HL-60 (cell line): ENCODE measurements around the gene KLRC1.
"Not testable (repeated sequence)": the region's sequence is repeated elsewhere in the genome, so short reads cannot be mapped to it uniquely, and the experiment has no call there.

Source experiments
- POLR2AphosphoS5 ChIP-seq: IDR thresholded peaks from 2 replicates; pipeline ENCODE4 v1.6.1; 2012; ENCODE audit warnings: low read depth
- SPI1 ChIP-seq: IDR thresholded peaks from 2 replicates; pipeline ENCODE4 v1.6.1; 2012; ENCODE audit warnings: low read depth, mild to moderate bottlenecking, borderline replicate concordance
- TF ChIP-seq, protein P1 (sequence below): IDR thresholded peaks from one replicate; pipeline ENCODE4 v1.5.1; 2011; ENCODE audit warnings: low read length, control low read depth, inconsistent platforms; ENCODE audit not compliant: insufficient read depth
- TF ChIP-seq, protein P2 (sequence below): IDR thresholded peaks from 2 replicates; pipeline ENCODE4 v1.6.1; 2012; ENCODE audit warnings: low read depth; ENCODE audit not compliant: insufficient replicate concordance

DNA sequence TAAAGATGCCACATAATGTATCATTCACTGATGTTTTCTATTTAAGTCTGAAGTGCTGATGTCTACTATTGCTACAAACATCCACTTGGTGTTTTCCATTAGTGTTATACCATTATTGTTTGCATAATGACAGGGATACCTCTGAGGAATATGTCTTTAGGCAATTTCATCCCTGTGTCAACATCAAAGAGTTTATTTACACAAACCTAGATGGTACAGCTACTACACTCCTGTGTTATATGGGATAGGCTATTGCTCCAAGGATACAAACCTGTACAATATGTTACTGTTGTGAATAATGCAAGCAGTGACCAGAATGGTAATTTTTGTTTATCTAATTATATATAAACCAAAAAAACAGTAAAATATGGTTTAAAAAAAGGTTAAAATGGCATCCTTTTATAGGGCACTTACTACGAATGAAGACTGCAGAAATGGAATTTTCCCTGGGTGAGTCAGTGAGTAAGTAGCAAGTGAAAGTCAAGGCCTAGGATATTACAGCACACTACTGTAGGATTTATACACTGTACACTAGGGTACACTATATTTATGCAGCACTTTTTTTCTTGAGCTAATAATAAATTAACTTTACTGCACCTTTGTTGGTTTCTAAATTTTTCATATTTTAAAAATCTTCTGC lies 28.8 kb downstream of the KLRC1 start:
- TF ChIP-seq, protein P1, sequence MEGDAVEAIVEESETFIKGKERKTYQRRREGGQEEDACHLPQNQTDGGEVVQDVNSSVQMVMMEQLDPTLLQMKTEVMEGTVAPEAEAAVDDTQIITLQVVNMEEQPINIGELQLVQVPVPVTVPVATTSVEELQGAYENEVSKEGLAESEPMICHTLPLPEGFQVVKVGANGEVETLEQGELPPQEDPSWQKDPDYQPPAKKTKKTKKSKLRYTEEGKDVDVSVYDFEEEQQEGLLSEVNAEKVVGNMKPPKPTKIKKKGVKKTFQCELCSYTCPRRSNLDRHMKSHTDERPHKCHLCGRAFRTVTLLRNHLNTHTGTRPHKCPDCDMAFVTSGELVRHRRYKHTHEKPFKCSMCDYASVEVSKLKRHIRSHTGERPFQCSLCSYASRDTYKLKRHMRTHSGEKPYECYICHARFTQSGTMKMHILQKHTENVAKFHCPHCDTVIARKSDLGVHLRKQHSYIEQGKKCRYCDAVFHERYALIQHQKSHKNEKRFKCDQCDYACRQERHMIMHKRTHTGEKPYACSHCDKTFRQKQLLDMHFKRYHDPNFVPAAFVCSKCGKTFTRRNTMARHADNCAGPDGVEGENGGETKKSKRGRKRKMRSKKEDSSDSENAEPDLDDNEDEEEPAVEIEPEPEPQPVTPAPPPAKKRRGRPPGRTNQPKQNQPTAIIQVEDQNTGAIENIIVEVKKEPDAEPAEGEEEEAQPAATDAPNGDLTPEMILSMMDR: not testable (repeated sequence)
- TF ChIP-seq, protein P2, sequence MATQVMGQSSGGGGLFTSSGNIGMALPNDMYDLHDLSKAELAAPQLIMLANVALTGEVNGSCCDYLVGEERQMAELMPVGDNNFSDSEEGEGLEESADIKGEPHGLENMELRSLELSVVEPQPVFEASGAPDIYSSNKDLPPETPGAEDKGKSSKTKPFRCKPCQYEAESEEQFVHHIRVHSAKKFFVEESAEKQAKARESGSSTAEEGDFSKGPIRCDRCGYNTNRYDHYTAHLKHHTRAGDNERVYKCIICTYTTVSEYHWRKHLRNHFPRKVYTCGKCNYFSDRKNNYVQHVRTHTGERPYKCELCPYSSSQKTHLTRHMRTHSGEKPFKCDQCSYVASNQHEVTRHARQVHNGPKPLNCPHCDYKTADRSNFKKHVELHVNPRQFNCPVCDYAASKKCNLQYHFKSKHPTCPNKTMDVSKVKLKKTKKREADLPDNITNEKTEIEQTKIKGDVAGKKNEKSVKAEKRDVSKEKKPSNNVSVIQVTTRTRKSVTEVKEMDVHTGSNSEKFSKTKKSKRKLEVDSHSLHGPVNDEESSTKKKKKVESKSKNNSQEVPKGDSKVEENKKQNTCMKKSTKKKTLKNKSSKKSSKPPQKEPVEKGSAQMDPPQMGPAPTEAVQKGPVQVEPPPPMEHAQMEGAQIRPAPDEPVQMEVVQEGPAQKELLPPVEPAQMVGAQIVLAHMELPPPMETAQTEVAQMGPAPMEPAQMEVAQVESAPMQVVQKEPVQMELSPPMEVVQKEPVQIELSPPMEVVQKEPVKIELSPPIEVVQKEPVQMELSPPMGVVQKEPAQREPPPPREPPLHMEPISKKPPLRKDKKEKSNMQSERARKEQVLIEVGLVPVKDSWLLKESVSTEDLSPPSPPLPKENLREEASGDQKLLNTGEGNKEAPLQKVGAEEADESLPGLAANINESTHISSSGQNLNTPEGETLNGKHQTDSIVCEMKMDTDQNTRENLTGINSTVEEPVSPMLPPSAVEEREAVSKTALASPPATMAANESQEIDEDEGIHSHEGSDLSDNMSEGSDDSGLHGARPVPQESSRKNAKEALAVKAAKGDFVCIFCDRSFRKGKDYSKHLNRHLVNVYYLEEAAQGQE: not testable (repeated sequence)
- TF ChIP-seq POLR2AphosphoS5, SPI1: not testable (repeated sequence)
